ENCODE measurements around the gene WDR6. TPM values are rescaled to one million over a fixed set of nuclear protein-coding genes. Genes with fewer than 3 reads are reported as not detected.
A peak's percentile ranks its signal among the peaks of the same experiment; 100 is the strongest.

The WDR6 gene
- total and polyA plus RNA-seq, 10 of the 15 experiments (the other 5 are each of a cell fraction or from before 2014, with no cell fraction given) = 21.3 to 169 (median 107) TPM

DNA sequence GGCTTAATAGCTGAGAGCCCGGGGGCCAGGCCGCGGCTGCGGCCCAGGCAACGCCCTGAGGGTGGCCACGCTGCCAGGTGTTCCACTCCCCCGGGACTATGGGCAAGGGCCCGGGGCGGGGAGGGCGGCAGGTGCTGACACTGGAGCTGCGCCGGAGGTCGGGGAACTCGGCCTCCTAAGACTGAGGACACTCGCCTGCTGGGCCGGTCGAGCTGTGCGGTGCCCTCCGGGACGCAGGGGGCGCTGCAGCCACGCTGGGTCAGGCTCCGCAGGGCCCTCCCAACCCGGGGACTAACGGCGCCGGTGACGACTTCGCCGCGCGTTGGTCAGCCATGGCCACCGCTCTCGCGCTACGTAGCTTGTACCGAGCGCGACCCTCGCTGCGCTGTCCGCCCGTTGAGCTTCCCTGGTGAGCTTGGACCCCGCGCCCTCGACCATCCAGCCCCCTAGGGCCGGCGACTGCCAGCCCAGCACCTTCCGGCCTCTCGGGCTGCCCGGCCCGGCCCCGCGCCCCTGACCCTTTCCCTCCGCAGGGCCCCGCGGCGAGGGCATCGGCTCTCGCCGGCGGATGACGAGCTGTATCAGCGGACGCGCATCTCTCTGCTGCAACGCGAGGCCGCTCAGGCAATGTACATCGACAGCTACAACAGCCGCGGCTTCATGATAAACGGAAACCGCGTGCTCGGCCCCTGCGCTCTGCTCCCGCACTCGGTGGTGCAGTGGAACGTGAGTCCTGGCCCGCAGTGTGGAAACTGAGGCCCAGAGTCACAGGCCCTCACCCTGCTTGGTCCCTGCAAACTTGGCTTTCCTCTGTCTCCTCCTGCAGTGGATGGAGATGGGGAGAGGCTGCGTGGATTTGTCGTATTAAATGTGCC, 14.9 kb downstream of the WDR6 start, which contains the start of gene NDUFAF3 (continued):
- TF ChIP-seq STAT1 (conservative IDR thresholded peaks at IDR 0.05) (0 out of 2 replicates have a peak, but pooled peaks have one; percentile 20), SREBF2 (IDR thresholded peaks at IDR 0.05; ENCODE audit: low read length) (no peak), MYC (IDR thresholded peaks at IDR 0.05; ENCODE audit: insufficient read depth, insufficient read length, insufficient replicate concordance, low read length, severe bottlenecking) (peak; percentile 81), CREM (IDR thresholded peaks at IDR 0.05; ENCODE audit: low read depth) (peak; percentile 80), MTA2 (IDR thresholded peaks at IDR 0.05; ENCODE audit: low read depth) (no peak), CEBPZ (IDR thresholded peaks at IDR 0.05; ENCODE audit: low read depth, low read length) (no peak), ZNF622 (IDR thresholded peaks at IDR 0.05) (no peak), MTA3 (IDR thresholded peaks at IDR 0.05; ENCODE audit: borderline replicate concordance, low read length) (no peak), SPI1 (IDR thresholded peaks at IDR 0.05; ENCODE audit: borderline replicate concordance, insufficient read depth, low read depth, low read length) (no peak), ZSCAN29 (IDR thresholded peaks at IDR 0.05) (no peak), EED (IDR thresholded peaks at IDR 0.05; ENCODE audit: low read depth) (0 out of 2 replicates have a peak, but pooled peaks have one; percentile 31), RELB (IDR thresholded peaks at IDR 0.05; ENCODE audit: low read depth) (no peak), JUNB (IDR thresholded peaks at IDR 0.05) (no peak), JUND (IDR thresholded peaks at IDR 0.05; ENCODE audit: low read depth, low read length) (no peak), ZZZ3 (IDR thresholded peaks at IDR 0.05; ENCODE audit: control insufficient read depth, insufficient read length, low read depth) (no peak), NFYB (IDR thresholded peaks at IDR 0.05; ENCODE audit: insufficient read depth, low read depth, low read length) (no peak), KLF5 (IDR thresholded peaks at IDR 0.05; ENCODE audit: partially characterized antibody) (peak; percentile 35), ZNF274 (IDR thresholded peaks at IDR 0.05; ENCODE audit: insufficient read depth, insufficient read length) (no peak), DPF2 (IDR thresholded peaks at IDR 0.05) (peak; percentile 95)
- TF ChIP-seq, protein P1, sequence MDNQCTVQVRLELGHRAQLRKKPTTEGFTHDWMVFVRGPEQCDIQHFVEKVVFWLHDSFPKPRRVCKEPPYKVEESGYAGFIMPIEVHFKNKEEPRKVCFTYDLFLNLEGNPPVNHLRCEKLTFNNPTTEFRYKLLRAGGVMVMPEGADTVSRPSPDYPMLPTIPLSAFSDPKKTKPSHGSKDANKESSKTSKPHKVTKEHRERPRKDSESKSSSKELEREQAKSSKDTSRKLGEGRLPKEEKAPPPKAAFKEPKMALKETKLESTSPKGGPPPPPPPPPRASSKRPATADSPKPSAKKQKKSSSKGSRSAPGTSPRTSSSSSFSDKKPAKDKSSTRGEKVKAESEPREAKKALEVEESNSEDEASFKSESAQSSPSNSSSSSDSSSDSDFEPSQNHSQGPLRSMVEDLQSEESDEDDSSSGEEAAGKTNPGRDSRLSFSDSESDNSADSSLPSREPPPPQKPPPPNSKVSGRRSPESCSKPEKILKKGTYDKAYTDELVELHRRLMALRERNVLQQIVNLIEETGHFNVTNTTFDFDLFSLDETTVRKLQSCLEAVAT (IDR thresholded peaks at IDR 0.05) = no peak
- TF ChIP-seq, protein P2, sequence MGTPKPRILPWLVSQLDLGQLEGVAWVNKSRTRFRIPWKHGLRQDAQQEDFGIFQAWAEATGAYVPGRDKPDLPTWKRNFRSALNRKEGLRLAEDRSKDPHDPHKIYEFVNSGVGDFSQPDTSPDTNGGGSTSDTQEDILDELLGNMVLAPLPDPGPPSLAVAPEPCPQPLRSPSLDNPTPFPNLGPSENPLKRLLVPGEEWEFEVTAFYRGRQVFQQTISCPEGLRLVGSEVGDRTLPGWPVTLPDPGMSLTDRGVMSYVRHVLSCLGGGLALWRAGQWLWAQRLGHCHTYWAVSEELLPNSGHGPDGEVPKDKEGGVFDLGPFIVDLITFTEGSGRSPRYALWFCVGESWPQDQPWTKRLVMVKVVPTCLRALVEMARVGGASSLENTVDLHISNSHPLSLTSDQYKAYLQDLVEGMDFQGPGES (IDR thresholded peaks at IDR 0.05) = no peak
